ENCODE results near the gene EFCAB13.
A peak's percentile ranks its signal among the peaks of the same experiment; 100 is the strongest.

EFCAB13 gene

GRCh38 chr17:47295037-47295873 is 28.5 kb upstream of the EFCAB13 start:
- peak; percentile 31 for DNase-seq (ENCODE audit: low read depth, low spot score)

DNA sequence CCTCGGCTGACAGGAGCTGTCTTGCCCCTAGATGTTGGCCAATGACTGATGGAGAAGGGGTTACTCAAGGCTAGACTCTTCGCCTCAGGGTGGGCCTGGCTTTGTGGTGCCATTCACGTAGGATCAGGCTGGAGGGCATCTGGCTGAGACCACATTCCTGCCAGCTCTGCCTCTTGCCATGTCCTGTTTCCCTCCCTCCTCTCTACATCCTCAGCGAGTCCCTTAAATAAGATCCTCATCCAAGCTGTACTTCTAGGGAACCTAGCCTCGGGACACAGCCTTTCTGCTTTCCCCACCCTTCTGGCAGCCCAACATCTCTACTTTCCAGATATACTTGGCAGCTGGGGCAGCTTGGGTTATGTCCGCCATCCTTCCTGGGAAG is 27.9 kb upstream of the EFCAB13 start:
- no peak for DNase-seq (ENCODE audit: low read depth, low spot score)

- DNase-seq (ENCODE audit: low read depth, low spot score) = no peak
Observed at GRCh38 chr17:47297661-47298400, 25.9 kb upstream of the EFCAB13 start.

DNA sequence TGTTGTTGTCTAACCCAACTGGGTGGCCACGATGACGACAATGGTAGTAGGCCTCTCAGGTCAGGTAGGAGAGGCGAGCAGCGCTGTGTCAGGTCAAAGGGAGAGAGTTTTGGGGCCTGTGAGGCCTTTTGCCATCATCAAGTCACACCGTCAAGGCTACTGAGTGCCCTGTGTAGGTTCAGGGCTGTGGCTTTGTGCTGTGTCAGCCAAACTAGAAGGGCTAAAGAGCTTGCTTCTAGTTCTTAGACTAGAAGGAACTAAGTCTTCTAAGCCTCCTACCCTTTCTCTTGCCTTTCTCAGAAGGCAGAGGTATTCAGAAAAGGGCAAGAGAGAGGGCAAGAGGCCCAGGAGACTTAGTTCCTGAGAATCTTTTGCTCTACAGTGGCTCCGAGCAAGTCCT is 25.0 kb upstream of the EFCAB13 start:
- DNase-seq (ENCODE audit: low read depth, low spot score) = no peak

DNA sequence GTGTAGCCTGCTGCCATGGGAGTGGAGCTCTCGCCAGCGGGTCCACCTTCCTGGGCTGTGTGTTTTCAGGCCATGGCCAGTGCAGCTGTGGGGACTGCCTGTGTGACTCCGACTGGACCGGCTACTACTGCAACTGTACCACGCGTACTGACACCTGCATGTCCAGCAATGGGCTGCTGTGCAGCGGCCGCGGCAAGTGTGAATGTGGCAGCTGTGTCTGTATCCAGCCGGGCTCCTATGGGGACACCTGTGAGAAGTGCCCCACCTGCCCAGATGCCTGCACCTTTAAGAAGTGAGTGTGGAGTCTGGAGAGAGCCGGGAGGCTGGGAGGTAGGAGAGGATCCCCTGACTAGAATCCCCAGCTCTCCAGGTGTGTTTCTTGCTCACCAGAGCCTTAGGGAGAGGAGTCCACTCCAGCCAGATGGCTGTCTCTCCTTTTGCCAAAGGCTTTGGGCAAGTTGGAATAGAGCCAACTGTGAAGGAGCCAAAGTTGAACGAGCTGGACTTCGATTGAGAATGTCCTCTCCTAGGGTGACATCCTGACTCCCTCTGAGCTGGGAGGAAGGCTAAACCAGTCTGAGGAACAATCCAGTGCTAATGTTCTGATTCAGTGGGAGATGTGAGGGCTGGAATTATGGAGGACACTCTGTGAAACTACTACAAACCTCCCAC is 24.4 kb upstream of the EFCAB13 start:
- DNase-seq (ENCODE audit: low read depth, low spot score) = no peak

DNA sequence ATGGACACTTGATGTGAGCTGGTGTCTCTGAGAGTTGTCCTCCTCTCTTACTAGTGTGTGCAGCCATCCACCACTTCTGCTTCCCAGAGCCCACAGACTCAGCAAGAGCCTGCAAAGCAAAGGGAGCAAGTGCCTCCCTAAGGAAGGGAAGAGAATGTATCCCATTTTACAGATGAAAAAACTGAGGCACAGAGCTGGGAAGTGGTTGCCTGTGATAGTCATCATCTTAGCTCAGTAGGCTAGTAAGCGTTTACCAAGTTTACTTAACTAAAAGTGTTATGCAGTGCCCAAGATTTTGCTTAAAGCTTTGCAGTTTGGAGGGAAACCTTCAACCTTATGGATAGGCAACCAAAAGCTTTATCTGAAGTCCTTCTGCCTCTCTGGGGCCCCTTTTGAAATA is 23.0 kb upstream of the EFCAB13 start:
- no peak for DNase-seq (ENCODE audit: low read depth, low spot score)

- no peak for DNase-seq (ENCODE audit: low read depth, low spot score)
Observed at GRCh38 chr17:47301161-47301560, 22.6 kb upstream of the EFCAB13 start.

GRCh38 chr17:47301831-47302230 is 21.9 kb upstream of the EFCAB13 start:
- DNase-seq (ENCODE audit: low read depth, low spot score) = no peak

DNA sequence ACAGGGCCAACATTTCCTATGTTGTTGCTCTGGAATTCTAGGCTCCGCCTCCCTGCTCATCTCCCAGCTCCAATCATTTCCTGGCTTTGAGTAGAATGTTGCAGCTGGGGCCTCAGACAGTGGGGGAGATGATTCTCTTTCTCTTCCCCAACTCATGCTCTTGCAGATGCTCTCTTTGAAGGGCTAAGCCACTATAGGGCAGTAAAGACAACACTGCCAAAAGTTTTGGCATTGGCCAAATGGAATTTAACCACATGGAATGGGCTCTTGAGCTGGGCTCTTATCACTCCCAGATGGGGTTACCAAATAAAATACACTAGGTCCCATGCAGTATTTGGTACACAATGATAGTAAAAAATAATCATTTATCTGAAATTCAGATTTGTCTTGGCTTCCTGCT is 19.6 kb upstream of the EFCAB13 start:
- peak; percentile 10 for DNase-seq (ENCODE audit: low read depth, low spot score)

DNA sequence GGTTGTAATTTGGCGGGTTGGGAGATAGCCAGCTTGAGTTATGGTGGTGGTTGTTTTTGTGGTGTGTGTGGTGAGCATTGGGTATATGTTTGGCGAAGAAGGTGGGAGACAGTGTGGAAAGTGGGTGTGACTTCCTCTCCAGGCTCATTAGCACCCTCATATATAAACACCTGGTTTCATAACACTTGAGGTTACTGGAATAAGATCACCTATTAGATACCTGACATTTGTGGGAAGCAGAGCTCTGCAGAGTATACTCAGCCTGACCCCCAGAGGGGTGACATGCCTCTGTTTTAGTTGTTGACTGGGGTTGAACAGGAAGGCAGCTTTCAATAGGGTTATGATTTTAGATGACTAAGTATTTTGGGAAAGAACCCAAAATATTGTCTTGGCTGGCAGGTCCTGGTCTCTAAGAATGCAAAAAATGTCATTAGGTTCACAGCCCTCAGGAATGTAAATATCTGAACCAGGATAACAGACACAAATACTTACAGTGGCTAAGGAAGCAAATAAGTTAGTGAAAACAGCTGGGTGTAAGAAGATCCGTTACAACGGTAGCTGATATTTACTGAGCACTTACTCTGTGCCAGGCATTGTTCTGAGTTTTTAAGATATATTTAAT is 18.3 kb upstream of the EFCAB13 start:
- DNase-seq (ENCODE audit: low read depth, low spot score) = peak; percentile 92

GRCh38 chr17:47310186-47310733 is 13.5 kb upstream of the EFCAB13 start:
- DNase-seq (ENCODE audit: low read depth, low spot score) = no peak

- DNase-seq (ENCODE audit: low read depth, low spot score) = no peak
Observed at GRCh38 chr17:47311420-47311819, 12.3 kb upstream of the EFCAB13 start.

DNA sequence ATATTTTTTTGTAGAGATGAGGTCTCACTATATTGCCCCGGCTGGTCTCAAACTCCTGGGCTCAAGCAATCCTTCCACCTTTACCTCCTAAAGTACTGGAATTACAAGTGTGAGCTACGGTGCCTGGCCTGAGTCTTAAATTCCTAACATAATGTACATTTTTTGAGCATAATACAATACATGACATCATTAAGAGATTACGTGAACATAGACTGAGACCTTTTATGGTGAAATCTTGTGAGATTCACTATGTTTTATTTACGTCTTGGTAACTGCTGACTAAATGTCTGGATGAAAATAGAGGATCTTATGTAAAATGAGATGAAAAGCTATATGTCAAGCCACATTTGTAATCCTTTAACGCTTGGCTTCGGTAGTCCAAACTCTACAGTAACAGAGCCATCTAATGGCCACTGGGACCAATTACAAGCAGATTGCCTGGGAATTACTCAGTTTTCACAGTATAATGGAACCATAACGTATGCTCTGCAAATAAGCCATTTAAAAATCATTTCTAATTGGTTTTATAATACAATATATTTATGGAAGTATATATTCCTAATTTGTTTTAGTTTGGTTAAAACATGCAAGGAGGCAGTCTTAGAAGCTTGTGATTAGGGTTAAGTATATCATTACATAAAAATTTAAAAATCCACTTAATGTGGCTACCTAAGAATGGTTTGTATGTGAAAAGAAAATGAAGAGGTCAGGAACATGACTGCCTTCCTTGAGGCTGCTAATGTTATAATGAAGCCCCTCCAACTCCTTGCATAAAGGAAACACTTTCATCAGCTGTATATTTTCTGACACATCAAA is 8.1 kb upstream of the EFCAB13 start:
- peak; percentile 85 for DNase-seq (ENCODE audit: low read depth, low spot score)

- DNase-seq (ENCODE audit: low read depth, low spot score) = peak; percentile 33
Observed at GRCh38 chr17:47316311-47316710, 7.4 kb upstream of the EFCAB13 start.

- peak; percentile 22 for DNase-seq (ENCODE audit: low read depth, low spot score)
Observed at GRCh38 chr17:47317119-47317518, 6.6 kb upstream of the EFCAB13 start.

DNA sequence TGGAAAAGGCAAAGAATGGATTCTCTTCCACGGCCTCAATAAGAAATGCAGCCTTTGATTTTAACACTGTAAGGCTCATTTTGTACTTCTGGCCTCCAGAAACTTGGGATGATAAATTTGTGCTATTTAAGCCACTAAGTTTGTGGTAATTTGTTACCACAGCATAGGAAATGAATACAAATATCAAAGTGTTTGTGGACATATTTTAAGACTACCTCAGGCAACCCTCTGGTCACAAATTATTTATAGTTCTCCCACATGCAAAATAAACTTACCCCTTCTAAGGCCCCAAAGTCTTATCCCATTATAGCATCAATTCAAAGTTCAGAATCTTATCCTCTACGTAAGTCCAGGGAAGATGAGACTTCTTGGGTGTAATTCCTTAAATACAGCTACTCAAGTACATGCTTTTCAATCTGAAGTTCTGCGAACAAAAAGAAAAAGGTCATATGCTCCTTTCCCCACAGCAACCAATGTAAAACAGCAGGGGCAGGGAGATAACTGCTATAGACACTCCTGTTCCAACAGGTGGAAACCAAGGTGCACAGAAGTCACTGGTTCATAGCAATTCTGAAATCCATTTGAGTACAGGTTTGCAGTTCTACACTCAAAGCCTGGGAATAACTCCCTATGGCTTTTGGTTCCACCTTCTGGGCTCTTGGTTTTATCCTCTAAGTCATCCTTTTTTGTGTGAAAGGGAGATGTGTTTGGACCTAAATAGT is 5.4 kb upstream of the EFCAB13 start:
- no peak for DNase-seq (ENCODE audit: low read depth, low spot score)

DNA sequence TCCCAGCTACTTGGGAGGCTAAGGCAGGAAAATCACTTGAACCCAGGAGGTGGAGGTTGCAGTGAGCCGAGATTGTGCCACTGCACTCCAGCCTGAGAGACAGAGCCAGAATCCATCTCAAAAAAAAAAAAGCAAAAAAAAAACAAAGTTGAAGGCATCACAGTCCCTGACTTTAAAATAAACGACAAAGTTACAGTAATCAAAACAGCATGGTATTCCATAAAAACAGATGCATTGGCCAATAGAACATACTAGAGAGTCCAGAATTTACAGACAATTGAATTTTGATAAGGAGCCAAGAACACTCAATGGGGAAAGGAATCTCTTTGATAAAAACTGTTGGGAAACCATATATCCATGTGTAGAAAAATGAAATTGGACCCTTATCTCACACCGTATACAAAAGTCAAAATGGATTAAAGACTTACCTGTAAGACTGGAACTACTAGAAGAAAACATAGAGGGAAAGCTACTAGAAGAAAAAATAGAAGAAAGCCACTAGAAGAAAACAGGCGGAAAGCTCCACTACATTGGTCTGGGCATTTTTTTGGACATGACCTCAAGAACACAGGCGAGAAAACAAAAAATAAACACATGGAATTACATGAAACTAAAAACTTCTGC is 2.8 kb upstream of the EFCAB13 start:
- no peak for DNase-seq (ENCODE audit: low read depth, low spot score)

- DNase-seq (ENCODE audit: low read depth, low spot score) = peak; percentile 42
Observed at GRCh38 chr17:47324224-47325020, 667 bp downstream of the EFCAB13 start.

GRCh38 chr17:47325176-47325575 is 1.4 kb downstream of the EFCAB13 start:
- no peak for DNase-seq (ENCODE audit: low read depth, low spot score)
